GM12891 (cell line): ENCODE measurements around the gene CPEB4.

Source experiments
- PAX5 ChIP-seq: IDR thresholded peaks from 2 replicates; pipeline ENCODE4 v1.6.1; 2011; ENCODE audit warnings: low read length, moderate library complexity, mild to moderate bottlenecking; ENCODE audit not compliant: insufficient read depth, severe bottlenecking
- POLR2A ChIP-seq: IDR thresholded peaks from 2 replicates; pipeline ENCODE4 v1.6.1; 2011; ENCODE audit warnings: low read depth, low read length, control low read depth
- POLR2AphosphoS5 ChIP-seq: IDR thresholded peaks from 2 replicates; pipeline ENCODE4 v1.6.1; 2011; ENCODE audit warnings: low read depth, low read length, control low read depth
- POU2F2 ChIP-seq: IDR thresholded peaks from 2 replicates; pipeline ENCODE4 v1.6.1; 2011; ENCODE audit warnings: low read depth, mild to moderate bottlenecking, control low read depth, low read length, moderate library complexity
- SPI1 ChIP-seq: IDR thresholded peaks from 2 replicates; pipeline ENCODE4 v1.6.1; 2011; ENCODE audit warnings: low read depth, low read length, control low read depth
- TAF1 ChIP-seq: IDR thresholded peaks from 2 replicates; pipeline ENCODE4 v1.6.1; 2011; ENCODE audit warnings: low read depth, low read length, control low read depth

DNA sequence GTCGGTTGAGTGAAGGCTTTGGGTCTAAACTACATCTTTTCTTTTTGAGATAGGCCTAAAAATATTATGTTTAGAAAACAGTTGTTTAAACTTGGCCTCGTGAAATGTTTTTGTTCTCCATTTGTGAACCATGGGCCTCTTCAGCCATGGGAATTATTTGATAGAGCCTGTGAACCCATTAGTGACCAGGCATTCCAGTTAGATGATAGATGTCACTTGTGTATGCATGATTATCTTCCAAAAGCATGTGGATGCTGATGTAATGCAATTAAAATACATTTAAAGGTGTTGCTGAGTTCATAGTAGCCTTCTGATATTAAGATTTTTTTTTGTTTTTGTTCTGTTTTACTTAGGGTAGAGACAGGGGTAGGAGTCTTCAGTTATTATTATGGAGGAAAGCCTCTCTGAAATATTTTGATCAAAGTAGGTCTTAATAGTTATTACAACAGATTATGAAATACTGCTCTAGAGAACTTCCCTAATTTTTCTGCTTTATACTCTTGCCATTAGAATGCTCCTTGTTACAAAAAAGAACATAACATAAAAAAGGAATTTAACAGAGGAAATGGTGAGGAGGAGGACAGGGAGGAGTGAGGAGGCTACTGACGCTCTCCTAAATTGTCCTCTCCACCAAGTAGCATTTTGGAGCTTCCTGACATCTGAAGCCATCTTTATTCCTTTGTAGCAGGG is 32.9 kb downstream of the CPEB4 start:
- TF ChIP-seq POLR2A (no peak), PAX5 (no peak), TAF1 (no peak), SPI1 (no peak), POLR2AphosphoS5 (no peak), POU2F2 (no peak)
